HG03558 (cell line): ENCODE data around the gene FBXO7.

Experiments
- ATAC-seq: cut with Tn5 transposase; IDR thresholded peaks from one replicate; pipeline ENCODE4 v1.9.1; 2021; ENCODE audit warnings: moderate number of reproducible peaks; ENCODE audit not compliant: unreplicated experiment; ENCODE audit errors: extremely low read depth

The FBXO7 gene

GRCh38 chr22:32546935-32547334 is 72.3 kb downstream of the FBXO7 start:
- no peak for ATAC-seq

- ATAC-seq, result no peak
These were observed 73.4 kb downstream of the FBXO7 start for GRCh38 chr22:32548039-32548438.
